Astrocyte of the spinal cord (primary cell): ENCODE measurements around the gene HIVEP1.

Experiments used
- DNase-seq: peaks from one replicate; pipeline ENCODE4 v3.0.0; 2011; ENCODE audit warnings: low read depth, low spot score
- H3K4me3 ChIP-seq: 2 replicates; pipeline ENCODE4 v1.5.1; 2011; ENCODE audit warnings: low read depth, mild to moderate bottlenecking, low read length, moderate library complexity
- CTCF ChIP-seq: IDR thresholded peaks from 2 replicates; pipeline ENCODE4 v1.5.1; 2012; ENCODE audit warnings: low read depth, mild to moderate bottlenecking, low read length, inconsistent platforms
- in situ Hi-C: cut with HindIII; loops from 2 replicates; pipeline ENCODE4 v1.10.0; 2017; ENCODE audit warnings: low sequenced_read_pairs

Gene HIVEP1

GRCh38 chr6:11975353-11975977, 36.6 kb upstream of the HIVEP1 start:
- no peak overlapping the region for H3K4me3 ChIP-seq
- no peak for TF ChIP-seq CTCF
- no peak for DNase-seq
- in situ Hi-C loops = no loop called here

- in situ Hi-C loops = no loop called here
- no peak for TF ChIP-seq CTCF
Observed at GRCh38 chr6:11976489-11976888, 35.6 kb upstream of the HIVEP1 start.

GRCh38 chr6:11977193-11977592, 34.9 kb upstream of the HIVEP1 start:
- TF ChIP-seq CTCF = no peak
- in situ Hi-C loops = no loop called here
- no peak for DNase-seq

More at GRCh38 chr6:11976489-11976888, 35.6 kb upstream of the HIVEP1 start:
- no peak for DNase-seq
- no peak overlapping the region for H3K4me3 ChIP-seq

GRCh38 chr6:11977738-11978137, 34.4 kb upstream of the HIVEP1 start:
- TF ChIP-seq CTCF = no peak
- in situ Hi-C loops = no loop called here
- no peak overlapping the region for H3K4me3 ChIP-seq
- no peak for DNase-seq

More at GRCh38 chr6:11977193-11977592, 34.9 kb upstream of the HIVEP1 start:
- no peak overlapping the region for H3K4me3 ChIP-seq

- no peak overlapping the region for H3K4me3 ChIP-seq
- no peak for DNase-seq
- in situ Hi-C loops = no loop called here
- no peak for TF ChIP-seq CTCF
Observed at GRCh38 chr6:11978169-11978987, 33.7 kb upstream of the HIVEP1 start.

- in situ Hi-C loops = no loop called here
- H3K4me3 ChIP-seq = no peak overlapping the region
- DNase-seq = no peak
- TF ChIP-seq CTCF = no peak
Observed at GRCh38 chr6:11979866-11980265, 32.2 kb upstream of the HIVEP1 start.
